HuH-7.5 (cell line): ENCODE measurements around the gene THADA.
"Not testable (repeated sequence)": the region's sequence is repeated elsewhere in the genome, so short reads cannot be mapped to it uniquely, and the experiment has no call there.

Experiments
- DNase-seq: peaks from one replicate; pipeline ENCODE4 v3.0.0; 2011; ENCODE audit warnings: low spot score

The THADA gene

GRCh38 chr2:43595603-43596412 is at the start of gene THADA:
TSS of gene THADA (minus strand) at chr2:43596038. CDS start at chr2:43592392, 3,646 bp downstream.
- DNase-seq: peak; percentile 70

GRCh38 chr2:43643680-43644079 is 47.8 kb upstream of the THADA start:
- DNase-seq: no peak

GRCh38 chr2:43642363-43642762 is 46.5 kb upstream of the THADA start:
- no peak for DNase-seq

- peak; percentile 83 for DNase-seq
Measured at GRCh38 chr2:43637030-43637803, 41.4 kb upstream of the THADA start, which contains the start of gene PLEKHH2. TSS of gene PLEKHH2 (plus strand) at chr2:43637260. CDS start at chr2:43644674, 7,414 bp downstream.

- no peak for DNase-seq
Measured at GRCh38 chr2:43636621-43637020, 40.8 kb upstream of the THADA start.

- DNase-seq: not testable (repeated sequence)
Measured at GRCh38 chr2:43636153-43636552, 40.3 kb upstream of the THADA start.

GRCh38 chr2:43634604-43635306 is 38.9 kb upstream of the THADA start:
- DNase-seq: no peak

- DNase-seq: no peak
Measured at GRCh38 chr2:43631618-43632317, 35.9 kb upstream of the THADA start.

- no peak for DNase-seq
Measured at GRCh38 chr2:43622931-43623451, 27.2 kb upstream of the THADA start.

GRCh38 chr2:43619511-43619910 is 23.7 kb upstream of the THADA start:
- no peak for DNase-seq

GRCh38 chr2:43616967-43617680 is 21.3 kb upstream of the THADA start:
- no peak for DNase-seq

GRCh38 chr2:43612944-43613343 is 17.1 kb upstream of the THADA start:
- no peak for DNase-seq

GRCh38 chr2:43611987-43612894 is 16.4 kb upstream of the THADA start:
- DNase-seq: peak; percentile 5

- no peak for DNase-seq
Measured at GRCh38 chr2:43610361-43610760, 14.5 kb upstream of the THADA start.

GRCh38 chr2:43609290-43609918 is 13.6 kb upstream of the THADA start:
- peak; percentile 11 for DNase-seq

- DNase-seq: no peak
Measured at GRCh38 chr2:43605851-43606250, 10.0 kb upstream of the THADA start.

- DNase-seq: peak; percentile 29
Measured at GRCh38 chr2:43605079-43605655, 9.3 kb upstream of the THADA start.

- no peak for DNase-seq
Measured at GRCh38 chr2:43604674-43605073, 8.8 kb upstream of the THADA start.

- not testable (repeated sequence) for DNase-seq
Measured at GRCh38 chr2:43600596-43600995, 4.8 kb upstream of the THADA start.
